Ishikawa (cell line): ENCODE measurements around the gene PIGQ.

Experiments
- CEBPB ChIP-seq: IDR thresholded peaks from 2 replicates; pipeline ENCODE4 v1.6.1; 2012
- CREB1 ChIP-seq: IDR thresholded peaks from 2 replicates; pipeline ENCODE4 v1.6.1; 2012; ENCODE audit warnings: low read depth
- EGR1 ChIP-seq: IDR thresholded peaks from 2 replicates; pipeline ENCODE4 v1.6.1; 2012
- EP300 ChIP-seq: IDR thresholded peaks from 2 replicates; pipeline ENCODE4 v1.6.1; 2012; ENCODE audit warnings: borderline replicate concordance
- FOXM1 ChIP-seq: IDR thresholded peaks from 2 replicates; pipeline ENCODE4 v1.6.1; 2012; ENCODE audit warnings: low read depth, borderline replicate concordance
- NFIC ChIP-seq: IDR thresholded peaks from 2 replicates; pipeline ENCODE4 v1.6.1; 2012
- RAD21 ChIP-seq: IDR thresholded peaks from 2 replicates; pipeline ENCODE4 v1.6.1; 2012; ENCODE audit warnings: low read depth
- TAF1 ChIP-seq: IDR thresholded peaks from 2 replicates; pipeline ENCODE4 v1.6.1; 2012; ENCODE audit warnings: low read depth, mild to moderate bottlenecking
- TCF12 ChIP-seq: IDR thresholded peaks from 2 replicates; pipeline ENCODE4 v1.6.1; 2012; ENCODE audit warnings: low read depth
- TEAD4 ChIP-seq: IDR thresholded peaks from 2 replicates; pipeline ENCODE4 v1.6.1; 2012
- YY1 ChIP-seq: IDR thresholded peaks from 2 replicates; pipeline ENCODE4 v1.6.1; 2012; ENCODE audit warnings: low read depth
- ZBTB7A ChIP-seq: IDR thresholded peaks from 2 replicates; pipeline ENCODE4 v1.6.1; 2012; ENCODE audit warnings: low read depth
- TF ChIP-seq, protein P1 (sequence below): IDR thresholded peaks from 2 replicates; pipeline ENCODE4 v1.6.1; 2012
- TF ChIP-seq, protein P2 (sequence below): IDR thresholded peaks from 2 replicates; pipeline ENCODE4 v1.6.1; 2012
- TF ChIP-seq, protein P3 (sequence below): IDR thresholded peaks from 2 replicates; pipeline ENCODE4 v1.6.1; 2012; ENCODE audit warnings: low read depth, mild to moderate bottlenecking

PIGQ gene

DNA sequence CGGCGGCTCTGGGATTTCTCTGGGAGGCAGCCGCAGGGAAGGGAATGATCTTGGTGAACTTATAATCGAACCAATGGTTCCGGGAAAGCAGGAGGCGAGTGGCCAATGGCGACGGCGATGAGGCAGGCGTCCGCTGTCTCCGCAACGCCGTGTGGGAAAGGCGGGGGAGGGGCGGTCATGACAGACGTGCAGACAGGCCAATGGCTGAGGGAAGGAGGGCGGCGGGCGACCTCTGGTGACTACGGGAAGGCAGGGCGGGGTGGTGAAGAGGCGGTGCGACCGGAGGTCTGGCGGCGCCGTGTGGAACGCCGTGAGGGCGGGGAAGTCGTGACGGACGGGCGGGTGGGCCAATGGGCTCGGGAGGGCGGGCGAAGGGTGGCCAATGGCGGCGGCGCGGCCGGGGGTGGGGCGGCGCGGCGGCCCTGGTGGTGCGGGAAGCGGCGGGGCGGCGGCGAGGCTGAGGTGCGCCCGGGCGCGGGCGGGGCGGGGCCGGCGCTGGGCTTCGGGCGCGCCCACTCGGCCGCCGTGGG is 20.0 kb downstream of the PIGQ start, which contains the start of gene RAB40C:
TSS of gene RAB40C (plus strand) at position 409 of the 530 bp plus-strand sequence. CDS start 226 bp downstream, outside the sequence.
- TF ChIP-seq ZBTB7A (no peak), NFIC (no peak), CREB1 (peak; percentile 55; the same call in 1 of the 2 replicates), TEAD4 (no peak), EP300 (no peak), TAF1 (no peak), FOXM1 (no peak), YY1 (no peak), EGR1 (peak; percentile 57; the same call in 1 of the 2 replicates), CEBPB (no peak)
- TF ChIP-seq, protein P1, sequence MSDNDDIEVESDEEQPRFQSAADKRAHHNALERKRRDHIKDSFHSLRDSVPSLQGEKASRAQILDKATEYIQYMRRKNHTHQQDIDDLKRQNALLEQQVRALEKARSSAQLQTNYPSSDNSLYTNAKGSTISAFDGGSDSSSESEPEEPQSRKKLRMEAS = 0 out of 2 replicates have a peak, but pooled peaks have one; percentile 4
- TF ChIP-seq, protein P2, sequence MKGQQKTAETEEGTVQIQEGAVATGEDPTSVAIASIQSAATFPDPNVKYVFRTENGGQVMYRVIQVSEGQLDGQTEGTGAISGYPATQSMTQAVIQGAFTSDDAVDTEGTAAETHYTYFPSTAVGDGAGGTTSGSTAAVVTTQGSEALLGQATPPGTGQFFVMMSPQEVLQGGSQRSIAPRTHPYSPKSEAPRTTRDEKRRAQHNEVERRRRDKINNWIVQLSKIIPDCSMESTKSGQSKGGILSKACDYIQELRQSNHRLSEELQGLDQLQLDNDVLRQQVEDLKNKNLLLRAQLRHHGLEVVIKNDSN = no peak
- TF ChIP-seq, protein P3, sequence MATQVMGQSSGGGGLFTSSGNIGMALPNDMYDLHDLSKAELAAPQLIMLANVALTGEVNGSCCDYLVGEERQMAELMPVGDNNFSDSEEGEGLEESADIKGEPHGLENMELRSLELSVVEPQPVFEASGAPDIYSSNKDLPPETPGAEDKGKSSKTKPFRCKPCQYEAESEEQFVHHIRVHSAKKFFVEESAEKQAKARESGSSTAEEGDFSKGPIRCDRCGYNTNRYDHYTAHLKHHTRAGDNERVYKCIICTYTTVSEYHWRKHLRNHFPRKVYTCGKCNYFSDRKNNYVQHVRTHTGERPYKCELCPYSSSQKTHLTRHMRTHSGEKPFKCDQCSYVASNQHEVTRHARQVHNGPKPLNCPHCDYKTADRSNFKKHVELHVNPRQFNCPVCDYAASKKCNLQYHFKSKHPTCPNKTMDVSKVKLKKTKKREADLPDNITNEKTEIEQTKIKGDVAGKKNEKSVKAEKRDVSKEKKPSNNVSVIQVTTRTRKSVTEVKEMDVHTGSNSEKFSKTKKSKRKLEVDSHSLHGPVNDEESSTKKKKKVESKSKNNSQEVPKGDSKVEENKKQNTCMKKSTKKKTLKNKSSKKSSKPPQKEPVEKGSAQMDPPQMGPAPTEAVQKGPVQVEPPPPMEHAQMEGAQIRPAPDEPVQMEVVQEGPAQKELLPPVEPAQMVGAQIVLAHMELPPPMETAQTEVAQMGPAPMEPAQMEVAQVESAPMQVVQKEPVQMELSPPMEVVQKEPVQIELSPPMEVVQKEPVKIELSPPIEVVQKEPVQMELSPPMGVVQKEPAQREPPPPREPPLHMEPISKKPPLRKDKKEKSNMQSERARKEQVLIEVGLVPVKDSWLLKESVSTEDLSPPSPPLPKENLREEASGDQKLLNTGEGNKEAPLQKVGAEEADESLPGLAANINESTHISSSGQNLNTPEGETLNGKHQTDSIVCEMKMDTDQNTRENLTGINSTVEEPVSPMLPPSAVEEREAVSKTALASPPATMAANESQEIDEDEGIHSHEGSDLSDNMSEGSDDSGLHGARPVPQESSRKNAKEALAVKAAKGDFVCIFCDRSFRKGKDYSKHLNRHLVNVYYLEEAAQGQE = no peak

DNA sequence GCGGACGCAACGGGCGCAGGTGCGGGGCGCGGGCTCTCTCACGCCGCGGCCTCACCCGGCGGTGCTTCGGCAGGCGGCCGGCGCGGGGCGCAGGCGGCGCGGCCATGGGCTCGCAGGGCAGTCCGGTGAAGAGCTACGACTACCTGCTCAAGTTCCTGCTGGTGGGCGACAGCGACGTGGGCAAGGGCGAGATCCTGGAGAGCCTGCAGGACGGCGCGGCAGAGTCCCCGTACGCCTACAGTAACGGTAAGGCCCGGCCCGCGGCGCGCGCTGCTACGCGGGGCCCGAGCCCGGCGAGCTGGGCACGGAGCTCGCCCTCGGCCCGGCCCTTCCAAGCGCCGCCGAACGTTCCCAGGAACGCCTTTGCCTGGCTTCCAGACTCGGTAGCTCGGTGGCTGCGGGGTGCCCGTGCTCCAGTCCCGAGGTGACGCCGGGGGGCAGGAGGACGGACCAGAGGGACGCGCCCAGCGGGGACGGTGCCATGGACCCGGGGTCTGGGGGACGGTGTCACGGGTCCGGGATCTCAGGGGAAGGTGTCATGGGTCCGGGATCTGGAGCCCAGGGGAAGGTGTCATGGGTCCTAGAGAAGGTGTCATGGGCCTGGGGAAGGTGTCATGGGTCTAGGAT is 20.5 kb downstream of the PIGQ start:
- TF ChIP-seq, protein P3 = no peak
- TF ChIP-seq EP300 (no peak), TAF1 (no peak), RAD21 (no peak), TEAD4 (no peak), YY1 (no peak), FOXM1 (no peak), TCF12 (no peak), ZBTB7A (no peak), NFIC (no peak), CREB1 (no peak), CEBPB (no peak), EGR1 (no peak)
- TF ChIP-seq, protein P1 = no peak
- TF ChIP-seq, protein P2 = no peak

DNA sequence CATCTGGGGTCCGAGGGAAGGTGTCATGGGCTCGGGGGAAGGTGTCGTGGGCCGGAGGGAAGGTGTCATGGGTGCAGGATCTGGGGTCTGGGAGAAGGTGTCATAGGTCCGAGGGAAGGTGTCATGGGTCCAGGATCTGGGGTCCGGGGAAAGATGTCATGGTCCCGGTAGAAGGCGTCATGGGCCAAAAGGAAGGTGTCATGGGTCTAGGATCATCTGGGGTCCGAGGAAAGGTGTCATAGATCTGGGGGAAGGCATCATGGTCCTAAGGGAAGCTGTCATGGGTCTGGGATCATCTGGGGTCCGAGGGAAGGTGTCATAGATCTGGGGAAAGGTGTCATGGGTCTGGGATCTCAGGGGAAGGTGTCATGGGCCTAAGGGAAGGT is 21.0 kb downstream of the PIGQ start:
- TF ChIP-seq FOXM1 = no peak
- no peak for TF ChIP-seq TEAD4
- no peak for TF ChIP-seq YY1
- no peak for TF ChIP-seq TCF12
- TF ChIP-seq EP300 = no peak
- no peak for TF ChIP-seq CEBPB
- TF ChIP-seq ZBTB7A = no peak
- no peak for TF ChIP-seq TAF1
- no peak for TF ChIP-seq NFIC
- TF ChIP-seq EGR1 = no peak
- TF ChIP-seq CREB1 = no peak

DNA sequence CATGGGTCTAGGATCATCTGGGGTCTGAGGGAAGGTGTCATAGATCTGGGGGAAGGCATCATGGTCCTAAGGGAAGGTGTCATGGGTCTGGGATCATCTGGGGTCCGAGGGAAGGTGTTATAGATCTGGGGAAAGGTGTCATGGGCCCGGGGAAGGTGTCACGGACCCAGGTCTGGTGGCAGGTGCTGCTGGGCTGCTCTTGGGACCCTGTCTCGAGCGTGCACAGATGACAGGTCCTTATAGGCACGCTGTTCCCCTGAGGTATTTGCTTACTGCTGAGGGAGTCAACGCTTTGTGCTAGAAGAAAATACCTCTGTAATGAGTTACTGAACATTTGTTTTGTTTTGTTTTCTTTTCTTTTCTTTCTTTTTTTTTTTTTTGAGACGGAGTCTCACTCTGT is 21.5 kb downstream of the PIGQ start:
- TF ChIP-seq YY1 = no peak
- TF ChIP-seq TEAD4 = no peak
- TF ChIP-seq, protein P2 = no peak
- no peak for TF ChIP-seq FOXM1
- no peak for TF ChIP-seq CEBPB

DNA sequence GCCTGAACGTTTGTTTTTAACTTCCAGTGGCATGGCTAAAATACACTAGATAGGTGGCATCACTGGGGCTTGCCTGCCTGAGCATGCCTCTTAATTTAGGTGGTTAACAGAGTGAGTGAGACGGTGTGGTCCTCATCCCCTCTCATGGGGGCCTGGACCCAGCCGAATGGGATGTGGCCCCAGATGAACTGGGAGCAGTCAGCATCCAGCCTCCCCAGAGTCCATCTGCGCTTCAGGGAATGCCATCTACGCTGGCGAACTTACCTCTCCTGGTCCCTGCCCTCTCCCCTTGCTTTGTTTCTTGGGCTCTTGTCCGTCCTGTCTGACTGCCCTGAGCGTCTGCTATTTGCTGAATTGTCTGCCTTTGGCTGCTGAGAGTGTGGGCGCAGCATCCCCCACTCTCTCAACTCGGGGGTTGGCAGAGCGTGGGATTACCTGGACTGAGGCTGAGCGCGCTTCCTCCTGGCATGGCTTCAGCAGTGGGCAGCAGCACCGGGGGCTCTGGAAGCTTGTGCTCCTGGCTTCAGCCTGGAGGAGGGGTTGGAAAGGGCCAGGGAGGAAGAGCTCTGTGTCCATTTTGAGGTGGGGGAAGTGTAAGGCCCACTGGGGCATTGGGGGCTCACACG is 22.2 kb downstream of the PIGQ start:
- TF ChIP-seq, protein P1 = no peak
- TF ChIP-seq FOXM1 (no peak), TEAD4 (no peak), ZBTB7A (no peak), TAF1 (no peak), CEBPB (no peak), NFIC (no peak), EGR1 (no peak), TCF12 (no peak), CREB1 (no peak), RAD21 (no peak), YY1 (no peak)
- TF ChIP-seq, protein P3 = no peak
- TF ChIP-seq, protein P2 = no peak
